HEK293 (cell line): ENCODE results near the gene SKIC8.

Source experiments
- CTCF ChIA-PET: fragments of 350-600 bp; formaldehyde crosslinking; extraction: SDS; loops from one replicate; lab custom pipeline; 2021; ENCODE audit warnings: antibody characterized with exemption; lab: Yijun Ruan, JAX
- POLR2A ChIA-PET: fragments of 300-600 bp; formaldehyde crosslinking; extraction: SDS; loops from one replicate; lab custom pipeline; 2020; ENCODE audit warnings: antibody characterized with exemption, inconsistent platforms; lab: Yijun Ruan, JAX
- H3K27ac ChIP-seq: fragments of 200-500 bp; sonication (Bioruptor generic); 2 replicates; pipeline ENCODE4 v1.5.1; 2014; ENCODE audit warnings: low read depth, low read length, control low read depth, inconsistent platforms; ENCODE audit errors: extremely low read depth
- H3K36me3 ChIP-seq, 2 experiments: fragments of 200-500 bp in 1 of 2; sonication (Bioruptor generic) in 1 of 2; 1 replicate in 1 of 2; 2 replicates in 1 of 2; pipeline ENCODE4 v1.5.1; 2014 to 2017; ENCODE audit warnings: inconsistent platforms in 2 of 2, low read length in 2 of 2; ENCODE audit not compliant: control insufficient read depth in 2 of 2, insufficient read depth in 1 of 2
- H3K4me1 ChIP-seq: fragments of 200-500 bp; sonication (Bioruptor generic); 2 replicates; pipeline ENCODE4 v1.5.1; 2014; ENCODE audit warnings: mild to moderate bottlenecking, low read length, inconsistent platforms; ENCODE audit not compliant: control insufficient read depth, insufficient read depth
- H3K4me3 ChIP-seq: 2 replicates; pipeline ENCODE4 v1.5.1; 2011; ENCODE audit warnings: low read depth, mild to moderate bottlenecking, control low read depth, low read length, moderate library complexity
- H3K9me3 ChIP-seq: fragments of 200-500 bp; sonication (Bioruptor generic); 2 replicates; pipeline ENCODE4 v1.5.1; 2014; ENCODE audit warnings: low read depth, low read length, inconsistent platforms; ENCODE audit not compliant: control insufficient read depth, insufficient read depth
- ELK4 ChIP-seq: IDR thresholded peaks from 2 replicates; pipeline ENCODE4 v1.6.1; 2011; ENCODE audit warnings: mild to moderate bottlenecking, low read depth, low read length, borderline replicate concordance
- KLF7 ChIP-seq: fragments of 450-650 bp; formaldehyde crosslinking; IDR thresholded peaks from 2 replicates; pipeline ENCODE4 v1.5.1; 2016; ENCODE audit warnings: missing biosample characterization, missing genetic modification characterization, borderline replicate concordance
- ZNF174 ChIP-seq: fragments of 450-650 bp; formaldehyde crosslinking; IDR thresholded peaks from 2 replicates; pipeline ENCODE4 v1.5.0; 2017; ENCODE audit warnings: missing biosample characterization, mild to moderate bottlenecking, missing genetic modification characterization
- ZNF302 ChIP-seq: fragments of 450-650 bp; formaldehyde crosslinking; IDR thresholded peaks from 2 replicates; pipeline ENCODE4 v1.5.1; 2016; ENCODE audit warnings: missing biosample characterization, missing genetic modification characterization, low read depth
- ZNF311 ChIP-seq: fragments of 450-650 bp; formaldehyde crosslinking; IDR thresholded peaks from 2 replicates; pipeline ENCODE4 v1.5.1; 2017; ENCODE audit warnings: missing biosample characterization, missing genetic modification characterization, borderline replicate concordance
- ZNF335 ChIP-seq: fragments of 450-650 bp; formaldehyde crosslinking; conservative IDR thresholded peaks from 2 replicates; pipeline ENCODE4 v1.5.1; 2016; ENCODE audit warnings: missing biosample characterization, missing genetic modification characterization
- ZNF394 ChIP-seq: fragments of 450-650 bp; formaldehyde crosslinking; IDR thresholded peaks from 2 replicates; pipeline ENCODE4 v1.5.1; 2016; ENCODE audit warnings: missing biosample characterization, missing genetic modification characterization, mild to moderate bottlenecking, moderate library complexity, borderline replicate concordance
- ZNF416 ChIP-seq: fragments of 450-650 bp; formaldehyde crosslinking; IDR thresholded peaks from 2 replicates; pipeline ENCODE4 v1.5.1; 2016; ENCODE audit warnings: missing biosample characterization, missing genetic modification characterization
- ZNF518A ChIP-seq: fragments of 450-650 bp; formaldehyde crosslinking; conservative IDR thresholded peaks from 2 replicates; pipeline ENCODE4 v1.5.1; 2016; ENCODE audit warnings: low read depth, missing biosample characterization, missing genetic modification characterization
- ZNF596 ChIP-seq: fragments of 450-650 bp; IDR thresholded peaks from 2 replicates; pipeline ENCODE4 v1.5.0; 2018; ENCODE audit warnings: missing biosample characterization, mild to moderate bottlenecking, missing genetic modification characterization, moderate library complexity
- ZNF658 ChIP-seq: fragments of 450-650 bp; formaldehyde crosslinking; IDR thresholded peaks from 2 replicates; pipeline ENCODE4; 2016; ENCODE audit warnings: missing biosample characterization, missing genetic modification characterization
- ZNF701 ChIP-seq: fragments of 450-650 bp; formaldehyde crosslinking; IDR thresholded peaks from 2 replicates; pipeline ENCODE4 v1.5.1; 2016; ENCODE audit warnings: missing biosample characterization, missing genetic modification characterization
- ZSCAN16 ChIP-seq: fragments of 450-650 bp; formaldehyde crosslinking; IDR thresholded peaks from 2 replicates; pipeline ENCODE4 v1.5.1; 2016; ENCODE audit warnings: missing biosample characterization, missing genetic modification characterization
- ZSCAN5A ChIP-seq: fragments of 450-650 bp; formaldehyde crosslinking; IDR thresholded peaks from 2 replicates; pipeline ENCODE4 v1.5.1; 2016; ENCODE audit warnings: missing biosample characterization, missing genetic modification characterization

SKIC8 gene

GRCh38 chr15:78272316-78272715 lies 27.1 kb downstream of the SKIC8 start:
- H3K27ac ChIP-seq, result no peak overlapping the region
- CTCF ChIA-PET, result interaction anchor here (0.6 to 1.5 kb wide), 6 partner anchors 32 to 607 kb away, joined by 3 to 4 read pairs (median 3); no protein-coding TSS in a partner anchor
- POLR2A ChIA-PET, result no interaction called here
- no peaks in the 10 kb centered on the region for H3K9me3 ChIP-seq
- TF ChIP-seq ZNF658 (tag by site-specific recombination) (no peak), ZSCAN16 (tag by site-specific recombination) (0 out of 2 replicates have a peak, but pooled peaks have one; percentile 27)
- H3K4me3 ChIP-seq, result no peak overlapping the region
- no peaks in the 10 kb centered on the region; the same call in 1 of the 2 replicates for H3K4me1 ChIP-seq
- no peaks in the 10 kb centered on the region for H3K36me3 ChIP-seq

- Histone ChIP-seq H3K9me3 (no peaks in the 10 kb centered on the region), H3K4me3 (no peak overlapping the region)
- TF ChIP-seq ELK4, result no peak
- TF ChIP-seq ZSCAN5A (tag by site-specific recombination), result no peak
- no peak for TF ChIP-seq ZNF518A (tag by site-specific recombination)
- TF ChIP-seq ZNF174 (tag by site-specific recombination), result no peak
- TF ChIP-seq ZNF701 (tag by site-specific recombination), result no peak
- TF ChIP-seq ZNF416 (tag by site-specific recombination), result no peak
- no peak for TF ChIP-seq ZNF596
- TF ChIP-seq ZNF394 (tag by site-specific recombination), result no peak
- no peak for TF ChIP-seq ZNF311 (tag by site-specific recombination)
- TF ChIP-seq ZNF302 (tag by site-specific recombination), result no peak
- TF ChIP-seq, all 188 proteins: peak for 0
- H3K27ac ChIP-seq, result no peak overlapping the region
- no peaks in the 10 kb centered on the region for H3K36me3 ChIP-seq
- H3K4me1 ChIP-seq, result no peaks in the 10 kb centered on the region
- CTCF ChIA-PET, result interaction anchor here (1.5 to 1.8 kb wide), 3 partner anchors 16 to 90 kb away, joined by 5 to 9 read pairs (median 5); no protein-coding TSS in a partner anchor
- POLR2A ChIA-PET, result interaction anchor here (1.3 to 1.6 kb wide), 2 partner anchors 15 to 33 kb away, joined by 3 to 5 read pairs; partner anchors contain the start of gene SKIC8
Observed at GRCh38 chr15:78266806-78267205, 32.6 kb downstream of the SKIC8 start.

GRCh38 chr15:78266229-78266628 lies 33.2 kb downstream of the SKIC8 start:
- no peak for TF ChIP-seq KLF7
- peak; percentile 41 for TF ChIP-seq ZNF335 (tag by site-specific recombination)
- TF ChIP-seq, all 188 proteins: peak for 1
- Histone ChIP-seq H3K27ac (no peak overlapping the region), H3K36me3 (no peaks in the 10 kb centered on the region), H3K4me3 (no peak overlapping the region), H3K9me3 (no peaks in the 10 kb centered on the region), H3K4me1 (no peaks in the 10 kb centered on the region)
- CTCF ChIA-PET, result interaction anchor here (0.6 to 1.8 kb wide), 7 partner anchors 16 to 162 kb away, joined by 3 to 9 read pairs (median 5); no protein-coding TSS in a partner anchor
- POLR2A ChIA-PET, result interaction anchor here (0.6 to 1.6 kb wide), 3 partner anchors 16 to 1259 kb away, joined by 3 to 5 read pairs (median 4); partner anchors contain the start of gene SKIC8
